Mesodermal cell (in vitro differentiated cells): ENCODE data around the gene TMEFF2.

ENCODE experiments used
- H3K27ac ChIP-seq: 2 replicates; pipeline ENCODE4 v1.7.0; 2013; ENCODE audit warnings: mild to moderate bottlenecking, low read depth, low read length, moderate library complexity; ENCODE audit not compliant: severe bottlenecking
- H3K36me3 ChIP-seq: 2 replicates; pipeline ENCODE4 v1.7.1; 2013; ENCODE audit warnings: mild to moderate bottlenecking, low read length, moderate library complexity; ENCODE audit not compliant: control insufficient read depth, insufficient read depth
- H3K4me1 ChIP-seq: one replicate; pipeline ENCODE4 v1.7.1; 2013; ENCODE audit warnings: mild to moderate bottlenecking, low read length; ENCODE audit not compliant: insufficient read depth, control insufficient read depth, poor library complexity, severe bottlenecking
- H3K4me3 ChIP-seq: 2 replicates; pipeline ENCODE4 v1.7.0; 2013; ENCODE audit warnings: low read length, control low read depth, mild to moderate bottlenecking; ENCODE audit not compliant: insufficient read depth, poor library complexity, severe bottlenecking; ENCODE audit errors: extremely low read depth
- H3K9me3 ChIP-seq: 2 replicates; pipeline ENCODE4 v1.7.1; 2013; ENCODE audit warnings: mild to moderate bottlenecking, low read length, moderate library complexity; ENCODE audit not compliant: control insufficient read depth
- WGBS, 2 experiments: methylation state at CpG; one replicate each; pipeline ENCODE4 v1.1.5; 2013; ENCODE audit warnings: missing lambda C conversion rate in 2 of 2; ENCODE audit not compliant: insufficient coverage in 2 of 2; 5-methylcytosine and 5-hydroxymethylcytosine counted together

TMEFF2 gene

DNA sequence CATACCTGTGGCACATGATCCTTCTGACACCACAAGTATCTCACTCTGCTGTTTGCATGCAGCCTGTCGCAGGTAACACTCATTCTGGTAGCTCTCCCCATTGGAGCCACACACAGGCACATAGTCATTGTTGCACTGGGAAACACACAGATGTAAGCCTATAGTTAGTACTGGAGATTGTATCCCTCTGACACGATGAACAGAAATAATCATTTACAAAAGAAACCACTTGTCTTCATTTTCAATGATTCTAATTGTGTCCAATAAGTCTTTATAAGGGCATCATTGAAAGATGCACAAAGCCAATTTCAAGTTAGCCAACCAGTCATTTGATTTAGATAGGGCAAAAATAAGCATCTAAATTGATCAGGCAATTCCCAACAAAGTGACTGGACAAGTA lies 10.4 kb downstream of the TMEFF2 start:
- Histone ChIP-seq H3K4me3 (no peak overlapping the region), H3K4me1 (no peaks in the 10 kb centered on the region), H3K36me3 (no peaks in the 10 kb centered on the region), H3K27ac (no peak overlapping the region), H3K9me3 (no peaks in the 10 kb centered on the region)
- 86 to 100% methylated on average over 1 of the region's 2 CpGs for WGBS, 2 experiments

DNA sequence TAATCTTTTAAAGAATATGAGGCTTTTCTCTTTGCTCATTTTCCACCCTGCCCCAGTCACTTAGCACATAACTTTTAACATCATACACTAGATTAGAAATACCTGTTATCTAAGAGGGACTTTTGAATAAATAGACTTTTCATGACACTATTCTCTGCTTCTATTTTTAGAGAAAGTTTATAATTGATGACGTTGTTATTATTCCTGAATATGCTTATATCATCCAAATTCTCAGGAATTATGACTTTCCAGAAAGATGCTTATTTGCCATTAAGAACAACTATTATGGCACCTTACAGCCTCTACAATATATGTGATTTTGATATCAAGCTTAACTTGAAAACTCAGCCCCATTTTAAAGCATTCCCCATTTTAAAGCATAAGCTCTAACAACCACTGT lies 11.4 kb downstream of the TMEFF2 start:
- Histone ChIP-seq H3K27ac (no peak overlapping the region), H3K36me3 (no peaks in the 10 kb centered on the region), H3K4me1 (no peaks in the 10 kb centered on the region), H3K4me3 (no peak overlapping the region), H3K9me3 (no peaks in the 10 kb centered on the region)
- no CpG with 5 or more reads among the region's 1 CpG for WGBS, 2 experiments

DNA sequence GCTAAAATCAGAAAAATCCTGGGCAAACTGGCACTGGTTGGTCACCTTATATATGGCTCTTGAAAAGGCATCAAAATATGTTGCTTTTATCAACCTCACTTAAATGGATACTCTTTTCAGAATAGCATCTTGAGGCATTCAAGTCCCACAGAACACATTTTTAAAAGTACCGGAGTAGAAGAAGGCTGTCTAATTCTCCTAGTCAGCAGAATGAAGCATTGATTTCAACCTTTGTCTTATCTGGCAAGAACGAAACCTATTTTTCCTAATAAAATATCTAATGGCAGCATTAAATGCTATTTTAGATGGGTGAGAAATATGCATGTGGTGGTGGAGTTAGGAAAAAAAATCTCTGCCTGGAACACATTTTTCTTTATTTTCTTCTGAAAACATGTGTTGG lies 27.8 kb downstream of the TMEFF2 start:
- Histone ChIP-seq H3K27ac (no peak overlapping the region), H3K36me3 (no peaks in the 10 kb centered on the region), H3K9me3 (no peaks in the 10 kb centered on the region), H3K4me1 (no peaks in the 10 kb centered on the region), H3K4me3 (no peak overlapping the region)
- WGBS, 2 experiments: no CpG with 5 or more reads among the region's 2 CpGs

DNA sequence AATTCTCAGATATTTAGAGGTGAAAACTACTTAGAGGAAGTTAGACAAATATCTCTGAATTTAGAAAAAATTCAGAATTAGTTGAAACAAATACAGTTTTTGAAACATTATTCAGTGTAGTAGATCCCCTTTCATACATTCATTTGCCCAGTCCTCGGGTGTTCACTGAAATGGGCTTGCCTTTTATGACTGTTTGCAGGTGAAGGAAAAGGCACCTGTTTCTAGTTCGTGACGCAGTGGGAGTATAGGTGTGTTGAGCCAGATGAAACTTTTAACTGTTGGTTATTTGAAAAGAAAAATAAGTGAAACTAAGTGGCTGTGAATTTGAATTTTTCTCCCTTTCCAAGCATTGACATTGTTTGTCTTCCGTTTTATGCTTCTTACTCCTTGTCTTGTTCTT lies 28.9 kb downstream of the TMEFF2 start:
- 60 to 100% methylated on average over 1 to 2 of the region's 4 CpGs for WGBS, 2 experiments
- Histone ChIP-seq H3K4me1 (no peaks in the 10 kb centered on the region), H3K36me3 (no peaks in the 10 kb centered on the region), H3K9me3 (no peaks in the 10 kb centered on the region), H3K4me3 (no peak overlapping the region), H3K27ac (no peak overlapping the region)

DNA sequence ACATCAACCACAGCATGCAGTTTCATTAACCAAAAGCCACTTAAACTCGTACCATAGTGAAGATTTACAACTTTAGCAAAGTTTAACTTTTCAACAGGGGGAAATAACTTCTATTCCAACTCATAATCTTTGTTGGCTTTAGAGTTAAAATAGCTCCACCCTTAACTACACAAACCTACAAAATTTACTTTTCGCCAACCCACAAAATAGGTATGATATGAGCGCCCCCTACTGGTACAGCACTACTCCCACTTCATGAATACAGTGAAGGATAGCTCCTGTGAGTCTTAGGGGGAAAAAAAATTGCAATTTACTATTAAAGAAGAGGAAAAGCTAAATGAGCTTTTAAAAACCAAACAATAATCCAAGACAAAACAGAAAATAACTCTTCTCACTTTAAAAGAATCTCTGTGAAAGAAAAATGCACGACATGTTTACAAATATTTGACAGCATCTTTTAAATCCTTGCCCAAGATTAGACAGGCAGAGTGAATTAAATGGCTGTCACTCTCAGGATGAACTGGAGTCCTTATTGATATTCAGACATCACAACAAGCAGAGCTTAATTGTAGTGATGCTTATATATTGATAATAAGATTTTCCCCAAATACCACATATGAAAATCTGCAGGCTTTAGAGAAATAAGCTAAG lies 32.2 kb downstream of the TMEFF2 start:
- WGBS, 2 experiments: 67% methylated on average over 1 of the region's 4 CpGs; no CpG with 5 or more reads in 1 of the 2 experiments
- Histone ChIP-seq H3K4me1 (no peaks in the 10 kb centered on the region), H3K36me3 (no peaks in the 10 kb centered on the region), H3K27ac (no peak overlapping the region), H3K4me3 (no peak overlapping the region), H3K9me3 (no peaks in the 10 kb centered on the region)

DNA sequence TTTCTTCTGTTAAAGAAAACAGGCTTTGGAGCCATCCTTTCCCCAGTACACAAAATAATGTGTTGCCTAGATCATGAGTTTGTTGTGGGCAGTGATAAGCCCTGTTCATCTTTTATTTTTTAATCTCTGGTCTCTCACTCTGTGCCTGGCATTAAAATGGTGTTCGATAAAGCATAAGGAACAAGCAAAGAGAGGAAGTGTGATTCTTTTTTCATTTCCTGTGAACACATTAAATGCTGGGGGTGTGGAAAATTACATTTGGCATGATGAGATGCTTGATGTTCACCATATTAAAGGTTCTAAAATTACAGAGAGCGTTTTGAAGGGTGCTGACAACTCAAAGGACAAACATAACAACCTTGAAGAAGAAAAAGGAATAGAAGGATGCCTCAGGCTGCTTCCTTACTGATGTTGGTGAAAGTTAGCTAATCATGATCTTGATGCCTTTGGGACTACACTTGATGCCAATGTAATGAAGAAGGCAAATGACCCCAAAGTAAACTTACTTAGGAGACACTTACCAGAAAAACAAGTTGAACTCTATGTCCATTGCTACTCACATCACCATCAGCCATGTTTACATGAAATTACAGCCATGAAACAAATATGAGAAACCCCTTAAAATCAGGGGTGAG lies 33.0 kb downstream of the TMEFF2 start:
- 100% methylated on average over 1 of the region's 2 CpGs; no CpG with 5 or more reads in 1 of the 2 experiments for WGBS, 2 experiments
- H3K4me1 ChIP-seq: no peaks in the 10 kb centered on the region
- H3K27ac ChIP-seq: no peak overlapping the region
- no peaks in the 10 kb centered on the region for H3K9me3 ChIP-seq
- H3K4me3 ChIP-seq: no peak overlapping the region
- no peaks in the 10 kb centered on the region for H3K36me3 ChIP-seq

DNA sequence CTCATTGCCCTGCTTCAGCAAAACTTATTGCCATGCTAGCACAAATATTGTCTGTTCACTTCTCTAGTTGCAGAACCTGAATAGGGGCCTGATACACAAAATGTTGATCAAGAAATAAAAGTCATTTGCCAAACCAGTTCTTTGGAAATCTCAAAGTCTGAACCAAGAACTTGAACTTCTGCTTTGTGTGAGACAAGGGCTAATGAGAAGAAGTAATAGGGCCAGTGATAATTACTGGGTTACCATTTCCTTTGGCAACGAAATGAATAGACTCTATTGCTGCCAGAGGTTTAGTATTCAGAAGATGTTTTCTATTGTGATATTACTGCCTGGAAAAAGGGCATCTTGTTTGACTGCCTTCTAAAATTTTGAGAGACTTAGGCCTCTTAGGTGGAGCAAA lies 35.0 kb downstream of the TMEFF2 start:
- H3K27ac ChIP-seq: no peak overlapping the region
- no peaks in the 10 kb centered on the region for H3K4me1 ChIP-seq
- 63% methylated on average over 1 of the region's 1 CpG; no CpG with 5 or more reads in 1 of the 2 experiments for WGBS, 2 experiments
- H3K9me3 ChIP-seq: no peaks in the 10 kb centered on the region
- H3K4me3 ChIP-seq: no peak overlapping the region
- no peaks in the 10 kb centered on the region for H3K36me3 ChIP-seq

DNA sequence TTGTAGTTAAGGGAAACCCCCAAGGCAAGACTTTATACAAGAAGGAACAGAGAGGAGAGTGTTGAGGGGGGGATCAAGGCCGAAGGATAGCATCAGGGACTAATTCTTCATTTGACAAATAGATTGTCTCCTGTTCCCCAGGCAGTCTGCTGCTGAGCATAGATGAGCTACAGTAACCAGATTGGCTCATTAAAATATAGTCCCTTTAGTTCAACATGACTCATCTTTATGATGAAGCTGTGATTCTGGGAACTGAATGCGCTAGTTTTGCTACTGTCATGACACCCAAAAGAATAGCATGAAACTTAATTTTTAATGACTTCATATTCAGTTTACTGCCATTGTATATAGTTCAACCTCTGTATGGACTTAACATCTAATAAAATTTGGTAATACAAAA lies 35.5 kb downstream of the TMEFF2 start:
- 83% methylated on average over 1 of the region's 2 CpGs; no CpG with 5 or more reads in 1 of the 2 experiments for WGBS, 2 experiments
- Histone ChIP-seq H3K9me3 (no peaks in the 10 kb centered on the region), H3K36me3 (no peaks in the 10 kb centered on the region)

DNA sequence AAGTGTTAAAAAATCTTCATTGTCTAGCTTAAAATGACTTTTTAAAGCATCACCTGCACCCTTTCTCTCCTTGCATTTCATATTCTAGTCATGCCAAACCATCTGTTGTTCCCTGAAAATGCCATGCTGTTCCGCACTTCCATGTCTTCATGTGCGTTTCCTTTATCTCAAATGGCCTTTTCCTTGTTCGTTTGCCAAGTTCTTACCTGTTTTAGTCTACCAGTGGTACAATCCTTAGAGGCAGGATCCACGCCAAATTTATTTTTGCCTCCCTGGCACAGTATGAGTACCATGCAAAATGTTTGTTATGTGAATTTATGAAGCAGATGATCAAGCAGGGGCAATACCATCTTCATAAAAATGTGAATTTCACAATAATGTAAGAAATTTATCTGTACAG lies 37.0 kb downstream of the TMEFF2 start:
- Histone ChIP-seq H3K27ac (no peak overlapping the region), H3K36me3 (no peaks in the 10 kb centered on the region), H3K4me3 (no peak overlapping the region), H3K4me1 (no peaks in the 10 kb centered on the region), H3K9me3 (no peaks in the 10 kb centered on the region)
- WGBS, 2 experiments: 88 to 92% methylated on average over 3 of the region's 4 CpGs

More for the DNA sequence above, 35.5 kb downstream of the TMEFF2 start:
- H3K4me3 ChIP-seq: no peak overlapping the region
- H3K27ac ChIP-seq: no peak overlapping the region
- H3K4me1 ChIP-seq: no peaks in the 10 kb centered on the region

DNA sequence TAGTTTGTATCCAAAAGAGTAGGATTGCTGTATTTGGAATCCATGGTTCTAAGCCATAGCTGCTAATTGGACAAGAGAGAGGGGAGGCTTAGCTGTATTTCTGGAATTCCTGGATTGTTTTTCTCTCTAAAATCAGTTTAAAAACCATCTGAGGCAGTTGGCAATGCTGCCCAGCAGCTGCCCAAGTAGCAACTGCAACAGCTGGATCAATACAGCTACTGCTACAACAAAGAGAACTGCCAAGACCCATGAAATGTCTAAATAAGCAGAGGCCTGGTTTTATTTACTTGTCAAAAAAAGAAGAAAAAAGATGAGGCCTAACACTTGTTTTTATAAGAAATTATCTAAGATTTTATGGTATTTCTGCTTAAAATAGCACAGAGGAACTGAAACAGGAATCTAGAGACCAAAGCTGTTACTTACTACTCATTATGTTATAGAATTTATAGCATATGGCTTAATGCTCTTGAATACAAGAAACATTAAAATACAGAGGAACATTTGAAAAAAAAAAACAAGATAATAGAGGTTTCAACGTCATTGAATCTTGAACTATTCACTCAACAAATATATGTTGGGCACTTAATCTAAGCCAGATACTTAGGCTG lies 39.1 kb downstream of the TMEFF2 start:
- H3K27ac ChIP-seq: no peak overlapping the region
- WGBS, 2 experiments: 71 to 100% methylated on average over 1 of the region's 1 CpG

DNA sequence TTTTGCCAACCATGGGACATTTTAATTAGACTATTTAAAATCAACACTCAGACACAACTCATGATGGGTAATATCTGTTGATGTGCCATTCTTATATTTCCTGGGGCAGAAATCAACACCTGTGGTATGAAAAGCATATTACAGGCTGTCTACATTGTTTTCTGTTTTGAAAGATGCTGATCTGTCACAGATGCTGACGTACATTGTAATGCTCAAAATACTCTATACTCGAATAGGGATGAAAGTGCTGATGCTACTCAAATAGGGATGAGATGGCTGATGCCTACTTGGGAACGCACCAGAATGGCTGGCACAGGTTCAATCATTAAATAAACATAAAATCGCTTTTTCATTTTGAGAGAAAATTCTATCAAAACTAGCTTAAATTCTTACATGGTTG lies 41.2 kb downstream of the TMEFF2 start:
- Histone ChIP-seq H3K36me3 (no peaks in the 10 kb centered on the region), H3K4me3 (no peak overlapping the region), H3K4me1 (peaks cover 7% of the 10 kb centered on the region), H3K27ac (no peak overlapping the region), H3K9me3 (no peaks in the 10 kb centered on the region)
- 92% methylated on average over 2 of the region's 4 CpGs; no CpG with 5 or more reads in 1 of the 2 experiments for WGBS, 2 experiments

More for the DNA sequence above, 39.1 kb downstream of the TMEFF2 start:
- no peaks in the 10 kb centered on the region for H3K36me3 ChIP-seq
- no peaks in the 10 kb centered on the region for H3K9me3 ChIP-seq
- no peaks in the 10 kb centered on the region for H3K4me1 ChIP-seq
- H3K4me3 ChIP-seq: no peak overlapping the region
